K562 (cell line): ENCODE results near the gene LYRM7.

Source experiments
- GTF2F1 ChIP-seq: IDR thresholded peaks from 2 replicates; pipeline ENCODE4 v1.6.1; 2011; ENCODE audit warnings: low read depth, low read length, improper control_type of control experiment
- TBL1XR1 ChIP-seq, 2 experiments: IDR thresholded peaks; 2 replicates each; pipeline ENCODE4 v1.6.1; 2012; ENCODE audit warnings: improper control_type of control experiment in 2 of 2, low read length in 2 of 2, mild to moderate bottlenecking in 1 of 2
- YY1 ChIP-seq, 3 experiments: IDR thresholded peaks; 2 replicates each; pipeline ENCODE4 v1.6.1; 2011; ENCODE audit warnings: low read length in 2 of 3, mild to moderate bottlenecking in 2 of 3, moderate library complexity in 2 of 3, borderline replicate concordance in 1 of 3, control low read depth in 1 of 3, low read depth in 1 of 3; ENCODE audit not compliant: insufficient read depth in 3 of 3, insufficient replicate concordance in 2 of 3, control insufficient read depth in 1 of 3, insufficient read length in 1 of 3; ENCODE audit errors: extremely low read depth in 1 of 3
- ZNF444 ChIP-seq: fragments of 250-450 bp; sonication (Bioruptor Pico); IDR thresholded peaks from 2 replicates; pipeline ENCODE4 v1.4.0; 2020; ENCODE audit warnings: mild to moderate bottlenecking, moderate library complexity
- TF ChIP-seq, protein P1 (sequence below), 3 experiments: IDR thresholded peaks in 2 of 3; conservative IDR thresholded peaks in 1 of 3; 2 replicates each; pipeline ENCODE4 v1.5.1; 2011 to 2012; ENCODE audit warnings: low read length in 3 of 3, mild to moderate bottlenecking in 3 of 3, control low read depth in 2 of 3, improper control_type of control experiment in 1 of 3, inconsistent platforms in 1 of 3, low read depth in 1 of 3, mixed read lengths in 1 of 3, moderate library complexity in 1 of 3; ENCODE audit not compliant: insufficient read depth in 2 of 3
- TF ChIP-seq, protein P2 (sequence below): sonication (generic); formaldehyde crosslinking; IDR thresholded peaks from 2 replicates; pipeline ENCODE4 v1.9.0; 2022; ENCODE audit warnings: mild to moderate bottlenecking, missing genetic modification reagents

DNA sequence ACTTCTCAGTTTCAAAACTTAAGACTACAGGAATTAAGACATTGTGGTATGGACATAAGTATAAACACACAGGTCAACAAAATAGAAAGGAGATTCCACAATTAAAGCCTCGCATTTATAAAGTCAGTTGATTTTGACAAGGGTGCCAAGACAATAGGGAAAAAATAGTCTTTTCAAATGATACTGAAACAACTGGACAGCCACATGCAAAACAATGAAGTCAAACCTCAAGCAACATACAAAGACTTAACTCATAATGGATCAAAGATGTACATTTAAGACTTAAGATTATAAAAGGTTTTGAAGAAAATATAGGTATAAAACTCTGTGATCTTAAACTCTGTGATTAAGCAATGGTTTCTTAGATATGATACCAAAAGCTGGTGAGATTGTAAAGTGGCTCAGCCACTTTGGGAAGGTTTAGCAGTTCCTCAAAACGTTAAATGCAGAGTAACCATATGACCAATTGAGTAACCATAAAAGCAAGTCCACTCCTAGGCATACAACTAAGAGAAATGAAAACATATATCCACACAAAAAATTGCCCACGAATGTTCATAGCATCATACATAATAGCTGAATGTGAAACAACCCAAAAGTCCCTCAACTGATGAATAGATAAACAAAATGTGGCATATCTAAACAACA lies 27.6 kb upstream of the LYRM7 start:
- TF ChIP-seq TBL1XR1 (IDR thresholded peaks at IDR 0.05; ENCODE audit: low read length in 2 of 2) = no peak
- no peak for TF ChIP-seq GTF2F1
- TF ChIP-seq, protein P1, sequence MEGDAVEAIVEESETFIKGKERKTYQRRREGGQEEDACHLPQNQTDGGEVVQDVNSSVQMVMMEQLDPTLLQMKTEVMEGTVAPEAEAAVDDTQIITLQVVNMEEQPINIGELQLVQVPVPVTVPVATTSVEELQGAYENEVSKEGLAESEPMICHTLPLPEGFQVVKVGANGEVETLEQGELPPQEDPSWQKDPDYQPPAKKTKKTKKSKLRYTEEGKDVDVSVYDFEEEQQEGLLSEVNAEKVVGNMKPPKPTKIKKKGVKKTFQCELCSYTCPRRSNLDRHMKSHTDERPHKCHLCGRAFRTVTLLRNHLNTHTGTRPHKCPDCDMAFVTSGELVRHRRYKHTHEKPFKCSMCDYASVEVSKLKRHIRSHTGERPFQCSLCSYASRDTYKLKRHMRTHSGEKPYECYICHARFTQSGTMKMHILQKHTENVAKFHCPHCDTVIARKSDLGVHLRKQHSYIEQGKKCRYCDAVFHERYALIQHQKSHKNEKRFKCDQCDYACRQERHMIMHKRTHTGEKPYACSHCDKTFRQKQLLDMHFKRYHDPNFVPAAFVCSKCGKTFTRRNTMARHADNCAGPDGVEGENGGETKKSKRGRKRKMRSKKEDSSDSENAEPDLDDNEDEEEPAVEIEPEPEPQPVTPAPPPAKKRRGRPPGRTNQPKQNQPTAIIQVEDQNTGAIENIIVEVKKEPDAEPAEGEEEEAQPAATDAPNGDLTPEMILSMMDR (IDR thresholded peaks at IDR 0.05 in 2 of 3, conservative IDR thresholded peaks at IDR 0.05 in 1 of 3; ENCODE audit: insufficient read depth in 2 of 3, low read depth in 1 of 3, low read length in 3 of 3) = no peak
- no peak for TF ChIP-seq YY1 (IDR thresholded peaks at IDR 0.05; ENCODE audit: borderline replicate concordance in 1 of 3, control insufficient read depth in 1 of 3, extremely low read depth in 1 of 3, insufficient read depth in 3 of 3, insufficient read length in 1 of 3, insufficient replicate concordance in 2 of 3, low read depth in 1 of 3, low read length in 2 of 3)
- TF ChIP-seq, protein P2, sequence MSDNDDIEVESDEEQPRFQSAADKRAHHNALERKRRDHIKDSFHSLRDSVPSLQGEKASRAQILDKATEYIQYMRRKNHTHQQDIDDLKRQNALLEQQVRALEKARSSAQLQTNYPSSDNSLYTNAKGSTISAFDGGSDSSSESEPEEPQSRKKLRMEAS = no peak
- TF ChIP-seq ZNF444 (CRISPR knock-in tag) = no peak
